RWPE1 (cell line): Measurements from ENCODE around the gene MINDY3.

Source experiments
- CTCF ChIA-PET: fragments of 350-600 bp; sonication (Branson Sonifier 250); formaldehyde crosslinking; extraction: SDS; loops from one replicate; lab custom pipeline; 2021; lab: Yijun Ruan, JAX
- POLR2A ChIA-PET: fragments of 400-600 bp; formaldehyde crosslinking; extraction: SDS; loops from one replicate; lab custom pipeline; 2020; ENCODE audit warnings: antibody characterized with exemption; ENCODE audit not compliant: low non-redundant PET; lab: Yijun Ruan, JAX
- DNase-seq: peaks from one replicate; pipeline ENCODE4 v3.0.0; 2012; ENCODE audit warnings: low spot score
- H3K27ac ChIP-seq: fragments of 450-650 bp; 2 replicates; pipeline ENCODE4 v1.5.1; 2017
- CTCF ChIP-seq: fragments of 450-650 bp; conservative IDR thresholded peaks from 2 replicates; pipeline ENCODE4 v1.5.1; 2017; ENCODE audit warnings: low read depth, mild to moderate bottlenecking

The MINDY3 gene

GRCh38 chr10:15796098-15796759 lies 64.1 kb downstream of the MINDY3 start:
- ChIA-PET POLR2A (no interaction called here), CTCF (no interaction called here)
- TF ChIP-seq CTCF, result no peak
- DNase-seq, result no peak
- no peak overlapping the region for H3K27ac ChIP-seq

GRCh38 chr10:15795036-15795792 lies 65.1 kb downstream of the MINDY3 start:
- ChIA-PET CTCF (interaction anchor here (0.6 kb wide), 1 partner anchor 1637 kb away, joined by 8 read pairs; no protein-coding TSS in a partner anchor), POLR2A (no interaction called here)

GRCh38 chr10:15794569-15794968 lies 65.7 kb downstream of the MINDY3 start:
- CTCF ChIA-PET, result interaction anchor here (0.6 kb wide), 1 partner anchor 1637 kb away, joined by 8 read pairs; no protein-coding TSS in a partner anchor
- DNase-seq, result no peak
- POLR2A ChIA-PET, result no interaction called here
- no peak overlapping the region for H3K27ac ChIP-seq
- no peak for TF ChIP-seq CTCF

More at GRCh38 chr10:15795036-15795792, 65.1 kb downstream of the MINDY3 start:
- DNase-seq, result no peak
- no peak for TF ChIP-seq CTCF
- H3K27ac ChIP-seq, result no peak overlapping the region

GRCh38 chr10:15793664-15794063 lies 66.6 kb downstream of the MINDY3 start:
- POLR2A ChIA-PET, result no interaction called here

GRCh38 chr10:15792777-15793176 lies 67.5 kb downstream of the MINDY3 start:
- no peak overlapping the region for H3K27ac ChIP-seq
- ChIA-PET POLR2A (no interaction called here), CTCF (no interaction called here)
- TF ChIP-seq CTCF, result no peak
- no peak for DNase-seq

More at GRCh38 chr10:15793664-15794063, 66.6 kb downstream of the MINDY3 start:
- no peak overlapping the region for H3K27ac ChIP-seq
- no peak for DNase-seq
- no peak for TF ChIP-seq CTCF
- CTCF ChIA-PET, result no interaction called here

- no peak for TF ChIP-seq CTCF
- DNase-seq, result no peak
- ChIA-PET CTCF (no interaction called here), POLR2A (no interaction called here)
- H3K27ac ChIP-seq, result no peak overlapping the region
Measured at GRCh38 chr10:15791816-15792524, 68.3 kb downstream of the MINDY3 start.
